Tibial nerve (tissue), 4 donors: ENCODE data around the gene DCAF10. TPM values are rescaled to one million over a fixed set of nuclear protein-coding genes. Genes with fewer than 3 reads are reported as not detected.

ENCODE experiments used
- DNase-seq, 2 donors: peaks; one replicate each; pipeline ENCODE4 v3.0.0-alpha.2; 2019; ENCODE audit warnings: low spot score in 2 of 2
- H3K27ac ChIP-seq, 4 donors: fragments of 200-600 bp; sonication (generic) in 3 of 4; one replicate each; pipeline ENCODE4 v1.5.1; 2017 to 2019; ENCODE audit warnings: mild to moderate bottlenecking in 1 of 4
- H3K27me3 ChIP-seq, 2 donors: fragments of 200-600 bp; sonication (generic) in 1 of 2; one replicate each; pipeline versions ENCODE4 v1.5.1 to v1.6.0; 2017 to 2019
- H3K36me3 ChIP-seq, 3 donors: fragments of 200-600 bp; sonication (generic); one replicate each; pipeline ENCODE4 v1.5.1; 2018 to 2019
- H3K4me1 ChIP-seq, 4 donors: fragments of 200-600 bp; sonication (generic) in 3 of 4; one replicate each; pipeline ENCODE4 v1.5.1; 2017 to 2019
- H3K4me3 ChIP-seq, 4 donors: fragments of 200-600 bp; sonication (generic) in 3 of 4; one replicate each; pipeline ENCODE4 v1.5.1; 2017 to 2019; ENCODE audit warnings: mild to moderate bottlenecking in 1 of 4, moderate library complexity in 1 of 4
- H3K9me3 ChIP-seq, 4 donors: fragments of 200-600 bp; sonication (generic) in 3 of 4; one replicate each; pipeline ENCODE4 v1.5.1; 2017 to 2019
- EP300 ChIP-seq, 2 donors: sonication (generic); formaldehyde crosslinking; IDR thresholded peaks; one replicate each; pipeline ENCODE4 v1.6.1; 2017; ENCODE audit warnings: antibody characterized with exemption in 2 of 2, mild to moderate bottlenecking in 1 of 2
- POLR2A ChIP-seq, 2 donors: fragments of 450-650 bp; IDR thresholded peaks; one replicate each; pipeline ENCODE4 v1.6.1; 2017; ENCODE audit warnings: antibody characterized with exemption in 2 of 2, mild to moderate bottlenecking in 2 of 2, moderate library complexity in 2 of 2
- WGBS, 2 donors: methylation state at CpG; one replicate each; pipeline ENCODE4 v1.1.5; 2018; 5-methylcytosine and 5-hydroxymethylcytosine counted together
- total RNA-seq, 4 donors: library from RNA; depleted of rRNA; stranded (reverse); fragments of >200 nt; gene quantifications; one replicate each; pipeline ENCODE4 v1.1.0, GENCODE V29; 2016
- TF ChIP-seq, protein P1 (sequence below), 5 experiments: fragments of 200-600 bp in 3 of 5; fragments of 450-650 bp in 2 of 5; sonication (generic) in 3 of 5; IDR thresholded peaks; one replicate each; pipeline ENCODE4 v1.5.1; 2016 to 2019; ENCODE audit warnings: antibody characterized with exemption in 5 of 5, mild to moderate bottlenecking in 3 of 5, moderate library complexity in 2 of 5

DCAF10 gene
- total RNA-seq, 4 donors from 2014 or later: 18.6 to 31.4 (median 21.5) TPM

DNA sequence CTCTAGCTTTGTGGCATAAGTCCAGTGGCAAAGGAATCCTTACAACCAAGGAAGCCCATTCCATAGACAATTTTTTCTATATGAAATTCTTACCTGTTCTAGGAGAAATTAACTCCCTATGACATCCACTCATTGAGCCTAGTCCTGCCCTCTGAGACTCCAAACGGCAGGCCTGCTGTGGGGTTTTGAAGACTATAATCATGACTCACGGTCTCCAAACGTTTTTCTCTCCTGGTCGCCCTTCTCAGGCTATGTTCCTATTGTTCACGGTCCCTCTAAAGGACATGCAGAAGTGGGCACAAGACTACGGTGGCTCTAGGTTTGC lies 16.3 kb upstream of the DCAF10 start:
- H3K36me3 ChIP-seq: peaks cover 0 to 45% (median 7%) of the 10 kb centered on the region in 3 donors
- H3K4me1 ChIP-seq: peaks cover 0 to 30% (median 10%) of the 10 kb centered on the region in 4 donors
- H3K4me3 ChIP-seq: peak overlapping the region; percentile 63 to 97 (median 88)
- H3K27ac ChIP-seq: peak overlapping the region in 3 of 4 donors; percentile 72 to 86 (median 80)
- TF ChIP-seq, protein P1, sequence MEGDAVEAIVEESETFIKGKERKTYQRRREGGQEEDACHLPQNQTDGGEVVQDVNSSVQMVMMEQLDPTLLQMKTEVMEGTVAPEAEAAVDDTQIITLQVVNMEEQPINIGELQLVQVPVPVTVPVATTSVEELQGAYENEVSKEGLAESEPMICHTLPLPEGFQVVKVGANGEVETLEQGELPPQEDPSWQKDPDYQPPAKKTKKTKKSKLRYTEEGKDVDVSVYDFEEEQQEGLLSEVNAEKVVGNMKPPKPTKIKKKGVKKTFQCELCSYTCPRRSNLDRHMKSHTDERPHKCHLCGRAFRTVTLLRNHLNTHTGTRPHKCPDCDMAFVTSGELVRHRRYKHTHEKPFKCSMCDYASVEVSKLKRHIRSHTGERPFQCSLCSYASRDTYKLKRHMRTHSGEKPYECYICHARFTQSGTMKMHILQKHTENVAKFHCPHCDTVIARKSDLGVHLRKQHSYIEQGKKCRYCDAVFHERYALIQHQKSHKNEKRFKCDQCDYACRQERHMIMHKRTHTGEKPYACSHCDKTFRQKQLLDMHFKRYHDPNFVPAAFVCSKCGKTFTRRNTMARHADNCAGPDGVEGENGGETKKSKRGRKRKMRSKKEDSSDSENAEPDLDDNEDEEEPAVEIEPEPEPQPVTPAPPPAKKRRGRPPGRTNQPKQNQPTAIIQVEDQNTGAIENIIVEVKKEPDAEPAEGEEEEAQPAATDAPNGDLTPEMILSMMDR (IDR thresholded peaks at IDR 0.05): no peak
- TF ChIP-seq EP300 (IDR thresholded peaks at IDR 0.05) (no peak), POLR2A (IDR thresholded peaks at IDR 0.05) (no peak)
- H3K9me3 ChIP-seq: no peaks in the 10 kb centered on the region
- 0 to 1% methylated on average over 6 of the region's 6 CpGs for WGBS, 2 donors
- H3K27me3 ChIP-seq: peaks cover 0 to 9% of the 10 kb centered on the region in 2 donors
- DNase-seq: no peak

DNA sequence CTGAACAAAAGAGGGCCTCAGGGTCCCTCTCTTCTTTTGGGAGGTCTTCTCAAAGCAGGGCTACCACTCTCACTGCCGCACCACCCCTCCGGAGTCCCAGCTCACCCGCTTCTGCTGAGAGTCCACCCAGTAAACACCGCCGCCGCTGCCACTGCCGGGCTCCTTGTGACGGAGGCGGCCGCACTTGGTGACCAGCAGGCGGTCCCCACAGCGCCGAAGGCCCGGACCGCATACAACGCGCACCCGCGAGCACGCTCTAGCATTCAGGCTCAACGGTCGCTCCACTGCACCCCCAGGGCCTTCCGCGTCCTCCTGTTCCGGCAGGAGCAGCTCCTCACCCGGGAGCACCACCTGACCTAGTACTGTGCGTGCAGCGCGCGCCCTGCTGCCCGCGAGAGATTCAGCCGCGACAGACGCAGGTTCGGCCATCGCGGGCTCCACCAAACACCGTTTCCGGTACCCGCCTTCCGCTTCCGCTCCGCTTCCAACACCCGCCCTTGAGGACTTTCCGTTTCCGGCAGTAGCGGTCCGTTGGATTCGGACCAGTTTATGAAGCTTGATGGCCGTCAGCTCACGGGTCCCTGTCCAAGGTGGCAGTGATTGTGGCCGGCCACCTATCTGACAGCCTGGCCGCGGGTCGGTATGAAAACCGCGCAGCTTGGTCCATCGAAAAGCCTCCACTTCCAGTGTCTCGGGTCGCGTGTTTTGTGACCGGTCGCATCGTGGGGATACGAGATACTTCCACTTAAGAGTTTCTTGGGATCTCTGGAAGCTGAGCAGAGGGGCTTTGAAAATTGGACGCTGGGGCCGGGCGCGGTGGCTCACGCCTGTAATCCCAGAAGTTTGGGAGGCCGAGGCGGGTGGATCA lies 15.7 kb upstream of the DCAF10 start, which contains the start of gene EXOSC3:
Gene EXOSC3, minus strand, starts transcription at position 449 of the 868 bp plus-strand sequence. Its CDS starts 20 bp downstream, at position 429.
- no peaks in the 10 kb centered on the region for H3K9me3 ChIP-seq
- peak within 1 kb of the TSS; percentile 63 to 97 (median 88) for H3K4me3 ChIP-seq
- H3K36me3 ChIP-seq: peaks cover 0 to 41% (median 4%) of the 10 kb centered on the region in 3 donors
- TF ChIP-seq EP300 (IDR thresholded peaks at IDR 0.05) (peak in 1 of 2 donors; percentile 87), POLR2A (IDR thresholded peaks at IDR 0.05) (peak in 1 of 2 donors; percentile 45)
- TF ChIP-seq, protein P1 (IDR thresholded peaks at IDR 0.05): no peak
- DNase-seq: peak; percentile 71 to 81
- H3K27ac ChIP-seq: peak within 1 kb of the TSS; percentile 2 to 86 (median 76)
- H3K4me1 ChIP-seq: peaks cover 0 to 30% (median 10%) of the 10 kb centered on the region in 4 donors
- whole genome bisulfite sequencing, 2 donors: 1% methylated on average over 17 to 69 of the region's 73 CpGs
- H3K27me3 ChIP-seq: peaks cover 0 to 9% of the 10 kb centered on the region in 2 donors

GRCh38 chr9:37787059-37787458 lies 13.5 kb upstream of the DCAF10 start:
- no peak overlapping the region for H3K4me3 ChIP-seq
- TF ChIP-seq, protein P1 (IDR thresholded peaks at IDR 0.05): no peak
- no peak for TF ChIP-seq POLR2A (IDR thresholded peaks at IDR 0.05)
- TF ChIP-seq EP300 (IDR thresholded peaks at IDR 0.05): no peak
- peaks cover 0 to 9% of the 10 kb centered on the region in 2 donors for H3K27me3 ChIP-seq
- no peak for DNase-seq
- peaks cover 0 to 33% (median 0%) of the 10 kb centered on the region in 3 donors for H3K36me3 ChIP-seq
- H3K4me1 ChIP-seq: peaks cover 0 to 30% (median 10%) of the 10 kb centered on the region in 4 donors
- WGBS, 2 donors: 43 to 69% methylated on average over 23 to 45 of the region's 45 CpGs
- H3K27ac ChIP-seq: no peak overlapping the region
- no peaks in the 10 kb centered on the region for H3K9me3 ChIP-seq

DNA sequence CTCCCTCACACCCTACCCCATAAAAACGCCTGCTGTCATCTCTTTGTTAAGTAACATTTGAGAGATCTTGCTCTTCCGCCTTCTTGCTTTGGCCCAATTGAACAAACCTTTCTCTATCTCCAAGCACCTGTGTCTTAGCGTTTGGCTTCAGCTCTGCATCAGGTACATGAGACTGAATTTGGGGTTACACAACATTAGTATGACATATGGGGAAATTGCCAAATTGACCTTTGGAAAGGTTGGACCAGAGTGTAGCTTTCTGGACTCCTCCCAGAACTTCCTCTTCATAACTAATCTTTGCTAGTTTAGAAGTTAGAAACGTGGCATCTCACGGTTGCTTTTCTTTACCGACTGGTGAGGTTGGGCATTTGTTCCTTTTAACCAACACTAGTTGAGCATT lies 12.3 kb upstream of the DCAF10 start:
- Histone ChIP-seq H3K36me3 (peaks cover 0 to 20% (median 0%) of the 10 kb centered on the region in 3 donors), H3K9me3 (no peaks in the 10 kb centered on the region), H3K27ac (no peak overlapping the region), H3K4me3 (no peak overlapping the region), H3K4me1 (peaks cover 0 to 19% (median 9%) of the 10 kb centered on the region in 4 donors), H3K27me3 (peaks cover 0 to 9% of the 10 kb centered on the region in 2 donors)
- WGBS, 2 donors: 82 to 85% methylated on average over 6 of the region's 6 CpGs
- no peak for TF ChIP-seq POLR2A (IDR thresholded peaks at IDR 0.05)
- TF ChIP-seq, protein P1 (IDR thresholded peaks at IDR 0.05): no peak
- TF ChIP-seq EP300 (IDR thresholded peaks at IDR 0.05): no peak
- no peak for DNase-seq

- Histone ChIP-seq H3K27me3 (peaks cover 0 to 9% of the 10 kb centered on the region in 2 donors), H3K9me3 (no peaks in the 10 kb centered on the region), H3K27ac (no peak overlapping the region), H3K36me3 (peaks cover 0 to 16% (median 0%) of the 10 kb centered on the region in 3 donors), H3K4me1 (peaks cover 0 to 8% (median 0%) of the 10 kb centered on the region in 4 donors), H3K4me3 (no peak overlapping the region)
- TF ChIP-seq EP300 (IDR thresholded peaks at IDR 0.05): no peak
- TF ChIP-seq, protein P1 (IDR thresholded peaks at IDR 0.05): no peak
- TF ChIP-seq POLR2A (IDR thresholded peaks at IDR 0.05): no peak
- no peak for DNase-seq
- WGBS, 2 donors: 95 to 97% methylated on average over 2 of the region's 2 CpGs
Measured at GRCh38 chr9:37790096-37790495, 10.5 kb upstream of the DCAF10 start.
